HG03064 (cell line): ENCODE results near the gene ARHGAP26.

ENCODE experiments used
- ATAC-seq: cut with Tn5 transposase; IDR thresholded peaks from one replicate; pipeline ENCODE4 v1.9.1; 2021; ENCODE audit warnings: low read depth; ENCODE audit not compliant: unreplicated experiment

The ARHGAP26 gene

DNA sequence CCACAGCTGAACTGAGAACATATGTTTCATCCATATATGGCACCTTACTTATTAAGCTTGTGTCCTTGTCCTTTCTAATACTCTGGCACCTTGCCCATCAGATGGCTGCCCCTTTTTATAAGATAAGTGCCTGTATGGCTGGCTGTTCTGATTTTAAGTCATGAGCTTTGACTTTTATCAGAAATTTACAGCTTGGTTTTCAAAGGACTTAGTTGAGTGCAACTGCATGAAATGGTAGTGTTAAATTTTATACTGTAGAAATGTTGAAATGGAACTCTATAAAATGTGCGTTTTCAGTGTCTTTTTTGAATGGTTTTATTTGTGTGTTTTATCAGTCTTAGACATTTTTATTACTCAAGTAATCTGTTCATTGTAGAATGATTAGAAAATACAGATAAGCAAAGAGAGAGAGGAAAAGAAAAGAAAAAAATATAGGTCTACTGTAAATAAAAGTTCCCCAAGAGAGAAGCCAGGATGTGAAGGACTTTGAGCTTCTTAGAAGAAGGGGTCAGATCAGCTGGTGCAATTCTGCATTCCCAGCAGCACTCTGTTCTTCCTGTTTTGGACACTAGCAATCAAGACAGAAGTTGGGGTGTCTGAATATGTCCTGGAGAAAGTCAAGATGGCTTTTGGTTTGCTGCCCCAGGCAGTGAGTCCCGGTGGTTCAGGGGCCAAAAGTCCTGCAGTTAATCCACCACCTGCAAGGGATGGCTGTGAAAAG lies 38.9 kb downstream of the ARHGAP26 start:
- ATAC-seq, result no peak

DNA sequence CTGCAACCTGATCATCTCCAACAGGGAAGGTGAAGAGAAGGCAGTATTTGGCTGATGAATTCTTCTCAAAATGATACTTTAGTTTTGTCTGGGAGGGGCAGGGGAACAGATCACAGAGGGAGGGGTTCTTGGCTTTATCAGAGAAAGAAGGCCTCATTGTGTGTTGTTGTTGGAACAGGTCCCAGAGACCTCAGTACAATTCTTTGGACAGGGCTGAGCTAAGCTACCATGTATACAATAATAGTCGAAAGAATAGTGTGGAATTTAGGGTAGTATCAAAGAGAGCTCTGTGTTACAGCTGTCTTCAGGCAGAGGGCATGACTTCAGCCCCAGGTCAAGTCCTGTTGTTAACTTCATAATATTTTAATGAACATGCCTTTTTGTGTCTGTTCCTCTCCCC lies 39.9 kb downstream of the ARHGAP26 start:
- ATAC-seq, result no peak

DNA sequence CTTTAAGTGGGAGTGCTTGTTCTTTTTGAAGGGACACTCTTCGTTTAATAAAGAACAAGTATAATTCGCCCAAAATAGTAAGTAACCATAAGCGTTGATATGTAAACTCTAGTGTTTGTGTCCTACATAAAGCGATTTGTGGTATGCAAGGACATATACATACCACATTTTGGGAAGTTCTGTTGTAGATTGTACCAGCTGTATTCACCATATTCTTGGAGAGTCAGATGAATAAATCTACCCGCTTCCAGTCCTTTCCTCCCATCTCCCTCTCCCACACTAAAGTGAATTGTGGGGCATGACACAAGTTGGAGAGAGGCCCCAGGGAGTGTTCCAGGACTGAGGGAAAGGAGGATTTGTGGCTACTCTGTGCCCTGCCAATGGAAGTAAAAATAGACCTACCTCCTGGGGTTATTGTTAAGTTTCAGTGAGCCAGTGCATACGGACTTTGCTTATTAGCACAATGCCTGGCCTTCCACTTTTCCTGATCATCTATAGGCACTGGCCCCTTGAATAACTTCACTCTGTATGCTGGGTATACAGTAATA lies 40.6 kb downstream of the ARHGAP26 start:
- ATAC-seq, result no peak

DNA sequence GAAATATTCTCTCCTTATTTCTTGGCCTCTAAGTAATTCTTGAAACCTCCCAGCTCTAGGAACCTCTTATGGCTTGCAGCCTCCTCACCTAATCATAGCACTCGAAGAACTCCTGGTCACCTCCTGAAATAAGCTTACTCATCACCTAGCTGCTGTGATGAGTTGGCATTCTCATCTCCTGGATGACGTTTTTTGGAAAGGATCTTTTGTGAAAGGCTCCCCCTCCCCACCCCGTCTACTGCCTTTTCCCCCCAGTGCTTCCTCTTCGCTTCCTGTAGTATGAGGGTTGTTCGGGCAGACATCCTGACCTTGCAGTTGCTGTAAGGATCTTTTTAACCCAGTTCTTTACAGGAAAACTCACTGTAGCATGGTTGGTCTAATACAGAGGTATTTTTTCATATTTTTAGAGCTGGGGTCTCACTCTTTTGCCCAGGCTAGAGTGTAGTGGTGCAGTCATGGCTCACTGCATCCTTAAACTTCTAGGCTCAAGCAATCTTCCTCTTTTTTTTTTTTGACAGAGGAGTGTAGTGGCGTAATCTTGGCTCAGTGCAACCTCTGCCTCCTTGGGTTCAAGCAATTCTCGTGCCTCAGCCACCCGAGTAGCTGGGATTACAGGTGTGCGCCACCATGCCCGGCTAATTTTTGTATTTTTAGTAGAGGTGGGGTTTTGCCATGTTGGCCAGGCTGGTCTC lies 41.8 kb downstream of the ARHGAP26 start:
- ATAC-seq, result no peak

DNA sequence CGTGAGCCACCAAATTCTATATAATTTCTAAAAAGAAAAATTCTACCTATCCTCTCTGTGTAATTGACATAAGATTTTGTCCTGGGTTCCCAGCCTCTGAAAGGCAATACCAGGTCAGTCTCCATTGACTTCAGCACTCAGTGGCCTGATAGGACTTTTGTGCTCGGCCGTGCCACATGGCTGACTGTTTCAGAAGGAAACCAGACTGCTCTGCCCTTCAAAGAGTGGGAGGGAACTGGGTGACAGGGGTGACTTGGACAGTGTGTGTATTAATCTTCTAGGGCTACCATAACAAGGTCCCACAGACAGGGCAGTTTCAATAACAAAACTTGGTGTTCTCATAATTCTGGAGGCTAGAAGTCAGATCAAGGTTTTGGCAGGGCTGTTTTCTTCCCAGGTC lies 43.0 kb downstream of the ARHGAP26 start:
- no peak for ATAC-seq

DNA sequence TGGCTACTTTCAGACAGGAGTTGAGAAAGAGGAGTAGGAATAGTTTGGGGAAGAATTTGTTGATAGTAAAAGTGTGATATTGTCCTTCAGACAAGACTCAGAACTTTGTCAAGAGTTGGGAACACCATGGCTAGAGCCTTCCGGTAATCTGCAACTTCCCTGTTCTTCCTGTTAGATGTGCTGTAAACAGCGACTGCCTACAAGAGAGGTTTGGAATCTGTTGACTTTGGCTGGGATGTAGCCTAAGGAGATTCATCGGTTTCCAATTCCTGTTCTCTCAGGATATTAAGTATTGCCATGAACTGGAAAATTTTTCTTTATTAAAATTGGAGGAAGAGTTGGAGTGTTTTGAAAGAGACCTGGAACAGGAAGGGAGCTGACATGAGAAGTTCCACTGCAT lies 43.9 kb downstream of the ARHGAP26 start:
- no peak for ATAC-seq

DNA sequence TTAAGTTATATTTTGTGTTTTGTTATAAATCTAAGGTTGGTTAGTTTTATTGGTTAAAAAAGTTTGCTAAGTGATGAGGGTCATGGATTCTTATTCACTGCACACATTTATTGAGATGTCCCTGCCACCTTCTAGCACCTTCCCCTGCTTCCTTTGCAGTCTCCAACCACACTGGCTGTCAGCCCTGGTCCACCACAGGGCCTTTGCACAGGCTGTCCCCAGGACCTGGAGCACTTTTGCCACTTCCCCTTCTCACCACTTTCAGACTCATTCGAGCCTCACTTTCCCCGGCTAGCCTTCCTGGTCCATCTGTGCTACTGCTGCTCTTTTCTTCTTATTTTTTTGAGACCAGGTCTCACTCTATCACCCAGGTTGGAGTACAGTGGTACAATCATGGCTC lies 45.3 kb downstream of the ARHGAP26 start:
- no peak for ATAC-seq

DNA sequence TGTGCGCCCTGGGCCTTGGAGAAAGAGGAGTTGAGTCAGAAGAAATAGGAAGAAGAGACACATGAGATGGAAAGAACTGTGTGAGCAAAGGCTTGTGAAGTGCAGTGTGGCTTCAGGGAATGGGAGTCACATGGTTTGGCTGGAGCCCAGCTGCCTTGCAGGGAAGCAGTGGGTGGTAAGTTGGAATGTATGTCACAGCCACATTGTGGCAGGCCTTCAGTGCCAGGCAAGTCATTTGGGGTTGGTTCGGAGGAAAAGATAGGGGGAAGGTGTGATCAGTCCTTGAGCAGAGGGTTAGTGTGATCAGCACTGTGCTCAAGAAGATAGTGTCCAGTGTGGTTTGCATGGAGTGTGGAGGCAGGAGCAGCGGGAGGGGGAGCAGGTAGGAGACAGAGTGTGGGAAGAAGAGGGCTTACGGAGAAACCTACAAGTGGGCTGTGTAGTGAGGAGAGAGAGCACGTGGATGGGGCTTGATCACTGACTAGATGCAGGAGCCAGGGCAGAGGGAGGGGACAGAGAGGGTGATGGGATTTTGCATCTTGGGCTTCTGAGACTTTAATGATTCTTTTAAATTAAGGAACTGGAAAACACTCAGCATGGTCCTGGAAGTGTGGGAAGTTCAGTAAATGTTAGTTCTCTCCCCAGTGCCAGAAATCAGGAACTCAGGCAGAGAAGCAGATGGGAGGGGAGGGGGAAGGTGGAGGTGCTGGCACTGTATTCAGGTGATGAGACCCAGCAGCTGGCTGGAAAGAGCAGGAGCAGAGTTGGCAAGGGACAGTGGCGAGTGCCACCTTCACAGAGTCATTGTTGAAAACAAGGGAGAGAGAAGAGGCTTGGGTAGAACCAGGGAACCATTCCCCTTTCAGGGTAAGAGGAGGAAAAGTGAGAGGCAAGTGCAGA lies 46.6 kb downstream of the ARHGAP26 start:
- no peak for ATAC-seq

DNA sequence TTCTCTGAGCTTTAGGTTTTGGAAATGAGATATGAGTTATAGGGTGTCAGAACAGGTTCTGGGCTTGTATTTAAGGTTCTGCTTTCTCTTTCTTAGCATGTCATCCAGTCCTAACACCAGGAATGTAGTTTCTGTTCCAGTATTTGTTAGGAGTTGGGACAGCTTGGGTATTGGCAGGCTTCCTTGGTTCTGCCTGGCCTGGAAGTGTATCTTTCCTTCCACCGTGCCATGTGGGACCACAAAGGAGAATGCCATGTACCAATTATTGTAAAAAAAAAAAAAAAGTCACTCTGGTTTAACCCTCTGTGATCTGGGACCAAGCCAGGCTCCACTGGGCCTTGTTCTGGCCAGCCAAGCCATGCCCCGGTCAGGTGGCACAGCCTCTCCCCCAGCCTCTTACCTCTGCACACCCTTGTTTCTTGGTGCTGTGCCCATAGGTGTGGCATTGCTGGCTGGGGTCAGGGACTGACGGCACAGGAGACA lies 47.8 kb downstream of the ARHGAP26 start:
- ATAC-seq, result no peak

DNA sequence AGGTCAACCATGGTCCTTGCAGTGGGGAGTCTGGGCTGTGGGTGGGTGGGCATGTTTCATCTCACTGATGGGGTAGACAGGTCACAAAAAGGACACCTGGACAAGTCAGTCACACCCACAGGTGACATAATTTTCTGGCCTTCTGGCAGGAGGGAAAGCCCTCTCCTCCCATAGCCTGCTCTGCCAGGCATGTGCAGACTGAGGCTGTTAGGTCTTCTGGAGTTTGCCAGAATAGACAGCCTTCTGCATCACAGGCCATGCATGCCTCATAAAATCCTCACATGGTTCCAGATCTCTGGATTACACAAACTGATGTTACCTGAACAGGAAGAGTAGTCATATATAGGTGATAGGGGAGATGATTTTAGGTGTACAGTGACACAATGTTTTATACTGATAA lies 49.1 kb downstream of the ARHGAP26 start:
- no peak for ATAC-seq

DNA sequence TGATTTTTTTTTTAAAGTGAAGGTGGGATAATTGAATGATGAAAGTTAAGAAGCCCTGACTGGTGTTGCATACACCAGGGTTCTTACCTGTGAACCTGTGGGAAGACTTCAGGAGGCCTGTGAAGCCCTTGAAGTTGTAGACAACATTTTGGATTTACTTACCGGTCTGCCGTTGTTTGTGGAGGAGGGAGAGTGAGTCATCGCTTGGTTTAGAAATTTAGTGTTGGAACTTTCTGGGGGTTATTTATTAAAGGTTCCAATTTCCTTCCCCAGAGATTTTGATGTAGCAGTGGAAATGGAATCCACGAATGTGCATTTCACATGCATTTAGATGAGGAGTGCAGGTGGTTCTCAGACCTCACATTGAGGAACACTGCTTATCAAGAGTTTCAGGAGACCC lies 49.6 kb downstream of the ARHGAP26 start:
- ATAC-seq, result no peak

DNA sequence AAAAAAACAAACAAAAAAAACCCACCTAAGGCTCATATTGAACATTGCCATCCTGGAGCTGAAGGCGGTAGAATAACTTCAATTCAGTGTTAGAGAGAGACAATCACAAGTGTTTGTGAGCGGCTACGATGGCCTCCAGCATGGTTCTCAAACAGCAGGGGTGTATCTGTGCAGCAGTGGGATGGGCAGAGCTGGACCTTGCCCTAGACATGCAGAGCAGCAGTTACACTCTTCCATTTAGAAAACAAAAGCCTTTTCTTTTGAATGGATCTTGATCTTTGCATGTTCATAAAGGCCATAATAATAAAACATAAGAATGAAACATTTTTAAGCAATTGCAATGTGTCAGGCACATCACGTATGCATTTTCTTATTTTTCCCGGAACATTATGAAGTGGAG lies 50.3 kb downstream of the ARHGAP26 start:
- no peak for ATAC-seq

DNA sequence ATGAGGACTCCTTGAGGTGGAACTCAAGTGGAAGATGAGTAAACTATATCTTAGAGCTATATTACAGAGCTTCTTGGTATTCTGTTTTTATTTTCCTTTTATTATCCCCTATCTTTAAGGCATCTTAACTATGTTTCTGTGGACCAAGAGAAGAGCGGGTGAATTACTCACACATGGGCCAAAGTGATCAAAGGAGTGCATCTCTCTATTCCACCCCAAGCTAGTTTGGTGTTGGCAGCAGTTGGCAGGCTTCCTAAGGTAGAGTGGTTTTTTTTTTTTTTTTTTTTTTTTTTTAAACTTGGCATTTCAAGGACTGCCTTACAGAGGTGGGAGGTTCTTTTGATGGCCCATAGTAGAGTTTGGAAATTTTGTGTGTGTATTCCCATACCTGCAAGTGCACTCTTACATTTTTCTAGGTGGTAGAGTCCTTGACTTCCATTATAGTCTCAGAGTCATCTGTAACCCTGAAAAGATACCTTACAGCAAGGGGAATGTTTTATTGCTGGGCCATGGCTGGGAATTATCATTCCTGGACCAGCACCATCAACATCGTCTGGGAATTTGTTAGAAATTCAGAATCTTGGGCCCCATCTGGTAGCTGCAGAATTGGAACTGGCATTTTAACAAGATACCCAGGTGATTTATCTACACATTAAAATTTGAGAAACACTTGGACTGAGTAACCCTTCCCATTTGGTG lies 51.0 kb downstream of the ARHGAP26 start:
- ATAC-seq, result no peak

DNA sequence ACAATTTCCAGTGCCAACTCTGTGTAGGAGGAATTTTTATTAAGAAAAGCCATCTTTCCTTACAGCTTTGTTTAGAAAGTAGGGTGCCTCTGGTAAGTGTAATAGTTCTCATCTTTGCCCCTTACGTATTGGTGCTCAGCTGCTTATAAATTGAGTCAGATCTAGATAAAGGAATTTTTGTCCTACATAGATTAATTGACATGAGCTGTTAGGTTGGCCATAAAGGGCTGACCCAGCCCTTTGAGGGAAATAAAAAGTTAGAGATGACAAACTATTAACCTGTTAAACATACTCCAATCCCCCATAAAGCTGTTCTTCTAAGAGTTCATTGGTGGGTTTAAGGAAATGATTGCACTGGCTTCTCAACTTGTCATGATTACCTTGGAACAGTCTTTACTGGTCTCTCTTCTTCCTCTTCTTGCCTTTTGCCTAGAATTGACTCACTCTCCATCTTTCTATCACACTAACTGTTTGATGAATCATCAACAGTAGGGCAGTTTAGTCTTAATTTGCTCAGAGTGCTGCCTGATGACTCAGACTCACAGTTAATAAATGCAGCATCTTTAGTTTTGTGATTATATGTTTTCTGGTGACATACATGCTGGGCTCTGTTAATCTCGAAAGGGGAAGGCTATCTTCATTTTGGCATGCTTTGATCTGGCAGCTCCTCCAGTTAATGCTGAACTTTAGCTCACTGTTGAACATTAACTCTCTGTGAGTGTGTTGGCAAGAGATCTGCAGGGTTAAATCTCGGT lies 51.7 kb downstream of the ARHGAP26 start:
- peak; percentile 61 for ATAC-seq

DNA sequence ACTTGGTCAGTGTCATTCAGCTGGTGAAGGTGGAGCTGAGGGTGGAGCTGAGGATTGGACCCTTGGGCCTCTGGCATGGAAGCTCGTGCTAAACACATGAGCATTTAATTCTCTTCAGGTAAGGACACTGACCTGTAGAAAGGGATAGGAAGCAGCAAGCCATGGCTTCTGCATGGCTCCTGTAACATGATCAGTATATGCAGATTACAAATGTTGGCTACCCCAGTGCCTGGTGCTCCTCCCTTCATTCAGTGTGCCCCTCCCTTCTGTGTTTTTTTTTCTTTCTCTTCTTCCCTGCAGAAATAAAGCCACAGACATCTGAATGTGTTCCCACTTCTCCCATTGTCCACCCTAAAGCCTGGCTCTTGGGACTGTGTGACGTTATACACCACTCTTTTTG lies 52.9 kb downstream of the ARHGAP26 start:
- ATAC-seq, result no peak

DNA sequence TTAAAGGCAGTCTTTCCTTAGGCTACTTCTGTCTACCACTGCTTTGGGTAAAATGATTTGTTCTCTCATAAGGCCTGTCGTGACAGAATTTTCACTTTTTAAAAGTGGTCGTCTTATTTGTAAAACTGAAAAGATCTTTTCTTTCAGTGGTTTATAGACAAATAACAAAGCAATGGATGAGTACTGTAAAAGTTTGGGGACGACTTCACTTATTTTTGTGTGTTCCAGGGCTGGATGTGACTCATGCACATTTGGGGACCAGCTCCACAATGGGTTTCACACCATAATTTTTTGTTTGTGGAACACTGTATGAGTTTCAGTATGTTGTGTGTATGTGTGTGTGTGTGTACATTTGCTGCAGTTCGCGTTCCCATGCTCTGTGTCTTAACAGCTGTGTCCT lies 53.6 kb downstream of the ARHGAP26 start:
- ATAC-seq, result no peak

DNA sequence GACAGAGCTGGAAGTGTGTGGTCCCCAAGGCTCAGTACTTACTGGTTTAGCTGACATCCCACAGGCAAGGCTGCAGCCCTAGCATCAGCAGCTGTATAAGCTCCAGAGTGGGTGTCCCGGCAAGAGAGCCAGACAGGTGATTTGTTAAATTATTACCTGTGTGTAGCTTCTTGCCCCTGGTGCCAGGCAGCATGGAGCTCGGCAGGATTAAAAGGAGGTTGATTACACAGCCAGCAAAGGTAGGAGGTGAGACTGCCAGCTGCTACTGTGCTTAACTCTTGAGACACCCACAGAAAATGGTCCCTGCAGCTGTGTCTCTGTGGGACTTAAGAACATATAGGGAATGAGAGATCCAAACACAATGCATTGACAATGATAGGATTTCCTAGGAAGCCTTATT lies 54.2 kb downstream of the ARHGAP26 start:
- no peak for ATAC-seq

DNA sequence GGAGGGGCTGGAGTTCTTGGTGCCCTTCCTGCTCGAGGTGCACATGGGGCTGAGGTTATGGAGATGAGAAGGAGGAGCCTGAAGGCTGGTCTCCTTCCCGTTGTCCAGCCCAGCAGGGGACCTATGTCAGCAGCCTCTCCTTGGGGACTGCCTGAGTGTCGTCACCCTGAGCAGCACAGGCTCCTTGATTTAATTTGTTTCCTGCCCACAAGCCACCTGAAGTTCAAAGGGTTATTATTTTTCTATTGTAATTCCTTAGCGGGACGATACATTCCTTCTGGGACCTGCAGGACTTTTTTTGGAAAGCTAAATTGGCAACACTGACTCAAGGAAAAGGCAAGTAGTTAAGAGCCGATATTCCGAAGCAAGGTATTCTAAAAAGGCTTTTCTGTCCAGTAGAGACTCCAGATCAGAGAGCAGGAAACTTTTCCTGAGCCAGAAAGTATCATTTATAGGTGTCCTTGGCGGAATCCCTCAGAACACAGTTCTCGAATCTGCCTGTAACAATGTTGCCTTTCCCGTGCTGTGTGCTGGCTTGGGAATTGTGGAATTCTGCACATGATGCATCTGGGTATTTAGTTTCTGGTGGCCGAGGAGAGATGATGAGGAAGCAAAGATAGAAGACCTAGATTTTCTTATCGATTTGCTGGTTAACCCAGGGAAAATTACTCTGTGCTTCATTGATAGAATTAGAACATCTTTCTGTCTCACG lies 55.4 kb downstream of the ARHGAP26 start:
- ATAC-seq, result no peak

DNA sequence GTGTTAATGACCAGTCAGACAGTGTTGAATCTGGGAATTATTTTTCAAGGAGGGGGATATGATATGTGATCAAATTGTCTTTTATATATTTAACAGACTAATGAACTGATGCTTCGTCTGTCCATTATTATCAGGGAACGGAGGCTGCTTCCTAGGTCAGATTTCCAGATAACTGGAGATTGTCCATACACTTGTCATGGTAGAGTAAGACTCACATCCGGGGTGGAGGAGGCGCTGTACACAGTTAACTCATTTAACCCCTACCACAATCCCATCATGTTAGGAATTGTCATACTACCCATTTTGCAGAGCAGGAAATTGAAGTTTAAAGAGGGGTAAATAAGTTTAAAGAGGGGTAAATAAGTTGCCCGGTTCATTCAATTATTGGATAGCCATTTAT lies 55.9 kb downstream of the ARHGAP26 start:
- ATAC-seq, result no peak
